K562 (cell line): ENCODE data around the gene STEAP1B.

Experiments
- ESRRA ChIP-seq: fragments of 450-650 bp; IDR thresholded peaks from 2 replicates; pipeline ENCODE4 v1.6.1; 2014; ENCODE audit warnings: low read depth, mild to moderate bottlenecking, moderate library complexity, borderline replicate concordance
- ETV6 ChIP-seq, 3 experiments: fragments of 150-350 bp in 1 of 3; sonication (generic) in 1 of 3; formaldehyde crosslinking in 1 of 3; IDR thresholded peaks; 2 replicates each; pipeline versions ENCODE4 v1.6.1 to v1.8.0; 2014 to 2022; ENCODE audit warnings: borderline replicate concordance in 2 of 3, low read depth in 2 of 3, antibody characterized with exemption in 1 of 3, low read length in 1 of 3, mild to moderate bottlenecking in 1 of 3, missing genetic modification reagents in 1 of 3
- KLF16 ChIP-seq: IDR thresholded peaks from 2 replicates; pipeline ENCODE4 v1.6.1; 2016; ENCODE audit warnings: antibody characterized with exemption
- RBM17 ChIP-seq: fragments of 200-400 bp; formaldehyde crosslinking; IDR thresholded peaks from 2 replicates; pipeline ENCODE4 v1.6.1; 2017; ENCODE audit warnings: low read depth, mild to moderate bottlenecking, low read length, borderline replicate concordance
- SAP30 ChIP-seq: fragments of 200-600 bp; sonication (generic); IDR thresholded peaks from 2 replicates; pipeline ENCODE4 v1.6.1; 2012; ENCODE audit warnings: borderline replicate concordance, low read depth, mild to moderate bottlenecking, moderate library complexity, low read length, control low read depth, inconsistent platforms; ENCODE audit not compliant: insufficient read depth, poor library complexity, severe bottlenecking
- YY1 ChIP-seq, 3 experiments: IDR thresholded peaks; 2 replicates each; pipeline ENCODE4 v1.6.1; 2011; ENCODE audit warnings: low read length in 2 of 3, mild to moderate bottlenecking in 2 of 3, moderate library complexity in 2 of 3, borderline replicate concordance in 1 of 3, control low read depth in 1 of 3, low read depth in 1 of 3; ENCODE audit not compliant: insufficient read depth in 3 of 3, insufficient replicate concordance in 2 of 3, control insufficient read depth in 1 of 3, insufficient read length in 1 of 3; ENCODE audit errors: extremely low read depth in 1 of 3
- ZKSCAN8 ChIP-seq: fragments of 200-800 bp; sonication (Bioruptor generic); IDR thresholded peaks from 2 replicates; pipeline ENCODE4 v1.6.1; 2016; ENCODE audit warnings: missing genetic modification characterization, missing compliant biosample characterization
- ZNF431 ChIP-seq: sonication (generic); formaldehyde crosslinking; IDR thresholded peaks from 2 replicates; pipeline ENCODE4 v1.8.0; 2022; ENCODE audit warnings: mild to moderate bottlenecking, missing genetic modification reagents
- TF ChIP-seq, protein P1 (sequence below), 3 experiments: IDR thresholded peaks in 2 of 3; conservative IDR thresholded peaks in 1 of 3; 2 replicates each; pipeline ENCODE4 v1.5.1; 2011 to 2012; ENCODE audit warnings: low read length in 3 of 3, mild to moderate bottlenecking in 3 of 3, control low read depth in 2 of 3, improper control_type of control experiment in 1 of 3, inconsistent platforms in 1 of 3, low read depth in 1 of 3, mixed read lengths in 1 of 3, moderate library complexity in 1 of 3; ENCODE audit not compliant: insufficient read depth in 2 of 3
- TF ChIP-seq, protein P2 (sequence below): sonication (generic); formaldehyde crosslinking; IDR thresholded peaks from 2 replicates; pipeline ENCODE4 v1.8.1; 2023; ENCODE audit warnings: mild to moderate bottlenecking, missing genetic modification reagents
- TF ChIP-seq, protein P3 (sequence below): sonication (generic); formaldehyde crosslinking; IDR thresholded peaks from 2 replicates; pipeline ENCODE4 v1.8.1; 2023; ENCODE audit warnings: mild to moderate bottlenecking, missing genetic modification reagents, moderate library complexity

DNA sequence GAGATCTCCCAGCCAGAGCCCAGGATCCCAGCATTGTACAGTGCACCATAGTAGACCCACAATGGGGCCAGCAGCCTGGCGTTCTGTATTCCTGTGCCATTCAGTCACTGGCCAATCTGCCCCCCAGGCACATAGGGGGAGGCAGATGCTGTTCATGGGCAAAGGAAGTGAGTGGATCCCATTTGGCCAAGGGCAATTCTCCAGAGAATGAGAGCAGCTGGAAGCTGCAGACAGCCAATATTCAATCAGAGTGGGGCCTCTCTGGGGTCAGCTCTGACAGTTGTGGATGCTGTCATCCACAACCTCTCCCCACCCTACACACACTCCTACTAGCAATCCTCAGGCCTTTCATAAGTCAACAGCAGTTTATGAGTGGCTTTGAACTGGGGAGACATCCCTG lies 17.5 kb downstream of the STEAP1B start:
- TF ChIP-seq, protein P1, sequence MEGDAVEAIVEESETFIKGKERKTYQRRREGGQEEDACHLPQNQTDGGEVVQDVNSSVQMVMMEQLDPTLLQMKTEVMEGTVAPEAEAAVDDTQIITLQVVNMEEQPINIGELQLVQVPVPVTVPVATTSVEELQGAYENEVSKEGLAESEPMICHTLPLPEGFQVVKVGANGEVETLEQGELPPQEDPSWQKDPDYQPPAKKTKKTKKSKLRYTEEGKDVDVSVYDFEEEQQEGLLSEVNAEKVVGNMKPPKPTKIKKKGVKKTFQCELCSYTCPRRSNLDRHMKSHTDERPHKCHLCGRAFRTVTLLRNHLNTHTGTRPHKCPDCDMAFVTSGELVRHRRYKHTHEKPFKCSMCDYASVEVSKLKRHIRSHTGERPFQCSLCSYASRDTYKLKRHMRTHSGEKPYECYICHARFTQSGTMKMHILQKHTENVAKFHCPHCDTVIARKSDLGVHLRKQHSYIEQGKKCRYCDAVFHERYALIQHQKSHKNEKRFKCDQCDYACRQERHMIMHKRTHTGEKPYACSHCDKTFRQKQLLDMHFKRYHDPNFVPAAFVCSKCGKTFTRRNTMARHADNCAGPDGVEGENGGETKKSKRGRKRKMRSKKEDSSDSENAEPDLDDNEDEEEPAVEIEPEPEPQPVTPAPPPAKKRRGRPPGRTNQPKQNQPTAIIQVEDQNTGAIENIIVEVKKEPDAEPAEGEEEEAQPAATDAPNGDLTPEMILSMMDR (IDR thresholded peaks at IDR 0.05 in 2 of 3, conservative IDR thresholded peaks at IDR 0.05 in 1 of 3; ENCODE audit: insufficient read depth in 2 of 3, low read depth in 1 of 3, low read length in 3 of 3), result no peak
- TF ChIP-seq, protein P2, sequence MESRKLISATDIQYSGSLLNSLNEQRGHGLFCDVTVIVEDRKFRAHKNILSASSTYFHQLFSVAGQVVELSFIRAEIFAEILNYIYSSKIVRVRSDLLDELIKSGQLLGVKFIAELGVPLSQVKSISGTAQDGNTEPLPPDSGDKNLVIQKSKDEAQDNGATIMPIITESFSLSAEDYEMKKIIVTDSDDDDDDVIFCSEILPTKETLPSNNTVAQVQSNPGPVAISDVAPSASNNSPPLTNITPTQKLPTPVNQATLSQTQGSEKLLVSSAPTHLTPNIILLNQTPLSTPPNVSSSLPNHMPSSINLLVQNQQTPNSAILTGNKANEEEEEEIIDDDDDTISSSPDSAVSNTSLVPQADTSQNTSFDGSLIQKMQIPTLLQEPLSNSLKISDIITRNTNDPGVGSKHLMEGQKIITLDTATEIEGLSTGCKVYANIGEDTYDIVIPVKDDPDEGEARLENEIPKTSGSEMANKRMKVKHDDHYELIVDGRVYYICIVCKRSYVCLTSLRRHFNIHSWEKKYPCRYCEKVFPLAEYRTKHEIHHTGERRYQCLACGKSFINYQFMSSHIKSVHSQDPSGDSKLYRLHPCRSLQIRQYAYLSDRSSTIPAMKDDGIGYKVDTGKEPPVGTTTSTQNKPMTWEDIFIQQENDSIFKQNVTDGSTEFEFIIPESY, result no peak
- TF ChIP-seq, protein P3, sequence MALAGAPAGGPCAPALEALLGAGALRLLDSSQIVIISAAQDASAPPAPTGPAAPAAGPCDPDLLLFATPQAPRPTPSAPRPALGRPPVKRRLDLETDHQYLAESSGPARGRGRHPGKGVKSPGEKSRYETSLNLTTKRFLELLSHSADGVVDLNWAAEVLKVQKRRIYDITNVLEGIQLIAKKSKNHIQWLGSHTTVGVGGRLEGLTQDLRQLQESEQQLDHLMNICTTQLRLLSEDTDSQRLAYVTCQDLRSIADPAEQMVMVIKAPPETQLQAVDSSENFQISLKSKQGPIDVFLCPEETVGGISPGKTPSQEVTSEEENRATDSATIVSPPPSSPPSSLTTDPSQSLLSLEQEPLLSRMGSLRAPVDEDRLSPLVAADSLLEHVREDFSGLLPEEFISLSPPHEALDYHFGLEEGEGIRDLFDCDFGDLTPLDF (CRISPR knock-in tag), result no peak
- TF ChIP-seq ZKSCAN8 (no peak), ESRRA (no peak), SAP30 (no peak), KLF16 (no peak), RBM17 (no peak), ZNF431 (CRISPR knock-in tag) (no peak), YY1 (IDR thresholded peaks at IDR 0.05; ENCODE audit: borderline replicate concordance in 1 of 3, control insufficient read depth in 1 of 3, extremely low read depth in 1 of 3, insufficient read depth in 3 of 3, insufficient read length in 1 of 3, insufficient replicate concordance in 2 of 3, low read depth in 1 of 3, low read length in 2 of 3) (no peak), ETV6 (IDR thresholded peaks at IDR 0.05; ENCODE audit: borderline replicate concordance in 1 of 2, low read depth in 2 of 2, low read length in 1 of 2) (no peak), ETV6 (CRISPR knock-in tag; IDR thresholded peaks at IDR 0.05; ENCODE audit: borderline replicate concordance) (no peak)
